ENCODE data around the gene CDKN2D. TPM values are rescaled to one million over a fixed set of nuclear protein-coding genes. Genes with fewer than 3 reads are reported as not detected.
A peak's percentile ranks its signal among the peaks of the same experiment; 100 is the strongest.

Gene CDKN2D
- total and polyA plus RNA-seq, 2 of the 8 experiments (the other 6 are each of a cell fraction or from before 2014, with no cell fraction given) = 3.0 to 4.0 TPM

- Histone ChIP-seq H2BK12ac (ENCODE audit: low read depth, low read length) (peak within 1 kb of the TSS; percentile 60; the same call in 1 of the 2 replicates), H4K8ac (ENCODE audit: extremely low read depth, insufficient read depth, low read length) (peak within 1 kb of the TSS; percentile 91), H2BK20ac (ENCODE audit: low read length) (no peak within 1 kb of the TSS), H3K4me1 (replicated peaks in 1 of 4; ENCODE audit: control insufficient read depth in 3 of 4, insufficient read depth in 4 of 4, low read length in 3 of 4) (no peaks in the 10 kb centered on the region), H3K4me2 (ENCODE audit: insufficient read depth in 1 of 2, low read depth in 2 of 2, low read length in 2 of 2) (peak within 1 kb of the TSS; percentile 68 to 71), H2AFZ (ENCODE audit: low read length) (peak within 1 kb of the TSS; percentile 98), H3K18ac (ENCODE audit: extremely low read depth, low read length) (peak within 1 kb of the TSS; percentile 79; the same call in 1 of the 2 replicates), H3K9ac (replicated peaks in 1 of 4; ENCODE audit: extremely low read depth in 1 of 4, low read depth in 3 of 4, low read length in 3 of 4) (peak within 1 kb of the TSS; percentile 31 to 59 (median 38)), H3K4me3 (ENCODE audit: extremely low read depth in 1 of 4, insufficient read depth in 2 of 4, low read depth in 3 of 4, low read length in 4 of 4) (peak within 1 kb of the TSS; percentile 84 to 97 (median 91)), H3K27me3 (replicated peaks in 1 of 4; ENCODE audit: control insufficient read depth in 3 of 4, extremely low read depth in 1 of 4, insufficient read depth in 3 of 4, low read length in 3 of 4) (peaks cover 0 to 2% (median 0%) of the 10 kb centered on the region in 4 experiments; a peak in 1 of 7 replicates), H2BK120ac (replicated peaks; ENCODE audit: low read depth, low read length) (no peak within 1 kb of the TSS), H4K91ac (replicated peaks; ENCODE audit: insufficient read length, low read length) (no peak within 1 kb of the TSS), H3K79me1 (ENCODE audit: low read depth, low read length) (peaks cover 3% of the 10 kb centered on the region; the same call in 1 of the 2 replicates), H3K79me2 (ENCODE audit: control insufficient read depth in 1 of 2, insufficient read depth in 2 of 2, low read length in 2 of 2) (peaks cover 0 to 5% of the 10 kb centered on the region in 2 experiments; a peak in 1 of 4 replicates), H3K14ac (ENCODE audit: insufficient read length) (no peak within 1 kb of the TSS), H3K4ac (replicated peaks; ENCODE audit: insufficient read length, low read depth, low read length) (no peak within 1 kb of the TSS), H2BK15ac (ENCODE audit: low read length) (0 out of 2 replicates have a peak within 1 kb of the TSS, but pooled peaks have one; percentile 16), H2BK5ac (ENCODE audit: low read depth, low read length) (peak within 1 kb of the TSS; percentile 57; the same call in 1 of the 2 replicates), H3K27ac (ENCODE audit: low read depth, low read length) (no peak within 1 kb of the TSS; the same call in 1 of the 2 replicates), H4K5ac (ENCODE audit: insufficient read length, low read depth, low read length) (peak within 1 kb of the TSS; percentile 42), H3K23me2 (ENCODE audit: low read depth, low read length) (peaks cover 4% of the 10 kb centered on the region; the same call in 1 of the 2 replicates), H3K23ac (ENCODE audit: insufficient read length) (no peak within 1 kb of the TSS), H4K20me1 (replicated peaks in 1 of 2; ENCODE audit: control insufficient read depth in 1 of 2, insufficient read depth in 2 of 2, low read length in 2 of 2) (peaks cover 0 to 2% of the 10 kb centered on the region in 2 experiments), H3K36me3 (ENCODE audit: control insufficient read depth in 2 of 4, insufficient read depth in 4 of 4, low read length in 3 of 4) (peaks cover 0 to 14% (median 4%) of the 10 kb centered on the region in 4 experiments; a peak in 5 of 8 replicates), H3K56ac (replicated peaks; ENCODE audit: insufficient read length, low read depth, low read length) (peak within 1 kb of the TSS; percentile 5), H3K9me3 (ENCODE audit: insufficient read depth in 2 of 2, low read depth in 1 of 2, low read length in 1 of 2) (no peaks in the 10 kb centered on the region), H2AK5ac (ENCODE audit: low read depth, low read length) (no peak within 1 kb of the TSS)
- DNase-seq (ENCODE audit: low read depth in 1 of 2, low spot score in 2 of 2) = peak; percentile 53 to 79
- ChIA-PET CTCF (ENCODE audit: partially characterized antibody) (interaction anchor here (1.3 to 2.0 kb wide), 3 partner anchors 12 to 113 kb away, joined by 3 to 13 read pairs (median 3); partner anchors contain the start of gene QTRT1), POLR2A (ENCODE audit: partially characterized antibody) (interaction anchor here (1.0 to 1.2 kb wide), 2 partner anchors 69 to 74 kb away, joined by 3 read pairs; no protein-coding TSS in a partner anchor)
- no peak for FAIRE-seq
- 18 to 100% methylated on average over 4 to 33 of the region's 35 CpGs for WGBS, 2 experiments (ENCODE audit: extremely low coverage in 1 of 2, insufficient coverage in 1 of 2, insufficient read length in 1 of 2, insufficient replicate concordance in 2 of 2, low coverage in 1 of 2, low lambda C conversion rate in 2 of 2, missing lambda C conversion rate in 1 of 2)
- no peak for TF ChIP-seq POLR2A (IDR thresholded peaks at IDR 0.05; ENCODE audit: control extremely low read depth in 1 of 2, low read depth in 2 of 2, low read length in 2 of 2)
- peak; percentile 89 for TF ChIP-seq TCF12 (IDR thresholded peaks at IDR 0.05; ENCODE audit: low read depth, low read length)
- TF ChIP-seq ATF2 (IDR thresholded peaks at IDR 0.05; ENCODE audit: low read length) = no peak
- no peak for TF ChIP-seq CBX8 (IDR thresholded peaks at IDR 0.05; ENCODE audit: borderline replicate concordance, low read depth, low read length)
- peak; percentile 86 for TF ChIP-seq YY1 (IDR thresholded peaks at IDR 0.05; ENCODE audit: low read depth, low read length)
- no peak for TF ChIP-seq SIRT6 (IDR thresholded peaks at IDR 0.05; ENCODE audit: low read length)
- no peak for TF ChIP-seq RNF2 (IDR thresholded peaks at IDR 0.05; ENCODE audit: borderline replicate concordance, low read depth, low read length, missing control alignments, poor library complexity, severe bottlenecking)
- peak; percentile 59 for TF ChIP-seq EGR1 (IDR thresholded peaks at IDR 0.05; ENCODE audit: borderline replicate concordance, low read depth, low read length)
- TF ChIP-seq MAFK (IDR thresholded peaks at IDR 0.05; ENCODE audit: low read depth, low read length) = no peak
Observed at GRCh38 chr19:10587022-10587838, 18.5 kb upstream of the CDKN2D start, which contains the start of gene AP1M2. TSS of gene AP1M2 (minus strand) at chr19:10587312. CDS start at chr19:10587231, 81 bp downstream.

Measured in H1 (cell line).